HEK293 (cell line): Measurements from ENCODE around the gene MYBPH.
A peak's percentile ranks its signal among the peaks of the same experiment; 100 is the strongest.

Experiments
- BCL11B ChIP-seq: fragments of 450-650 bp; formaldehyde crosslinking; IDR thresholded peaks from 2 replicates; pipeline ENCODE4 v1.5.1; 2016; ENCODE audit warnings: low read depth, missing biosample characterization, missing genetic modification characterization
- HOXC10 ChIP-seq: sonication (generic); formaldehyde crosslinking; IDR thresholded peaks from 2 replicates; pipeline ENCODE4 v1.8.1; 2023; ENCODE audit warnings: mild to moderate bottlenecking, missing genetic modification reagents
- KLF16 ChIP-seq: fragments of 450-650 bp; formaldehyde crosslinking; IDR thresholded peaks from 2 replicates; pipeline ENCODE4 v1.5.1; 2017; ENCODE audit warnings: missing biosample characterization, missing genetic modification characterization
- OVOL3 ChIP-seq: fragments of 450-650 bp; formaldehyde crosslinking; IDR thresholded peaks from 2 replicates; pipeline ENCODE4 v1.5.1; 2016; ENCODE audit warnings: missing biosample characterization, missing genetic modification characterization
- PRDM1 ChIP-seq: fragments of 450-650 bp; formaldehyde crosslinking; IDR thresholded peaks from 2 replicates; pipeline ENCODE4; 2016; ENCODE audit warnings: missing biosample characterization, missing genetic modification characterization
- SCRT1 ChIP-seq: fragments of 450-650 bp; formaldehyde crosslinking; IDR thresholded peaks from 2 replicates; pipeline ENCODE4 v1.5.1; 2016; ENCODE audit warnings: missing biosample characterization, missing genetic modification characterization, borderline replicate concordance
- SETDB1 ChIP-seq: IDR thresholded peaks from one replicate; pipeline ENCODE4 v1.6.1; 2017; ENCODE audit warnings: mild to moderate bottlenecking, low read length, moderate library complexity, mixed read lengths; ENCODE audit not compliant: insufficient read length
- WT1 ChIP-seq: fragments of 450-650 bp; formaldehyde crosslinking; IDR thresholded peaks from 2 replicates; pipeline ENCODE4 v1.5.1; 2016; ENCODE audit warnings: missing biosample characterization, missing genetic modification characterization
- ZFHX2 ChIP-seq: fragments of 450-650 bp; formaldehyde crosslinking; conservative IDR thresholded peaks from 2 replicates; pipeline ENCODE4 v1.5.1; 2016; ENCODE audit warnings: missing biosample characterization, missing genetic modification characterization
- ZNF114 ChIP-seq: fragments of 450-650 bp; formaldehyde crosslinking; IDR thresholded peaks from 2 replicates; pipeline ENCODE4 v1.5.0; 2017; ENCODE audit warnings: missing biosample characterization, missing genetic modification characterization
- ZNF121 ChIP-seq: fragments of 450-650 bp; formaldehyde crosslinking; IDR thresholded peaks from 2 replicates; pipeline ENCODE4 v1.5.1; 2016; ENCODE audit warnings: missing biosample characterization, missing genetic modification characterization
- ZNF16 ChIP-seq: fragments of 450-650 bp; formaldehyde crosslinking; IDR thresholded peaks from 2 replicates; pipeline ENCODE4 v1.5.1; 2016; ENCODE audit warnings: low read depth, missing biosample characterization, missing genetic modification characterization
- ZNF211 ChIP-seq: fragments of 450-650 bp; formaldehyde crosslinking; IDR thresholded peaks from 2 replicates; pipeline ENCODE4 v1.5.1; 2016; ENCODE audit warnings: low read depth, missing biosample characterization, missing genetic modification characterization
- ZNF302 ChIP-seq: fragments of 450-650 bp; formaldehyde crosslinking; IDR thresholded peaks from 2 replicates; pipeline ENCODE4 v1.5.1; 2016; ENCODE audit warnings: missing biosample characterization, missing genetic modification characterization, low read depth
- ZNF433 ChIP-seq: fragments of 450-650 bp; formaldehyde crosslinking; IDR thresholded peaks from 2 replicates; pipeline ENCODE4 v1.5.1; 2016; ENCODE audit warnings: missing biosample characterization, missing genetic modification characterization, low read depth
- ZNF521 ChIP-seq: fragments of 450-650 bp; formaldehyde crosslinking; IDR thresholded peaks from 2 replicates; pipeline ENCODE4 v1.5.1; 2017; ENCODE audit warnings: missing biosample characterization, mild to moderate bottlenecking, missing genetic modification characterization
- ZNF544 ChIP-seq: fragments of 450-650 bp; formaldehyde crosslinking; IDR thresholded peaks from 2 replicates; pipeline ENCODE4 v1.5.0; 2017; ENCODE audit warnings: missing biosample characterization, missing genetic modification characterization
- ZNF571 ChIP-seq: fragments of 450-650 bp; formaldehyde crosslinking; IDR thresholded peaks from 2 replicates; pipeline ENCODE4 v1.5.0; 2017; ENCODE audit warnings: missing biosample characterization, missing genetic modification characterization
- ZNF610 ChIP-seq: fragments of 450-650 bp; formaldehyde crosslinking; IDR thresholded peaks from 2 replicates; pipeline ENCODE4 v1.5.1; 2016; ENCODE audit warnings: missing biosample characterization, missing genetic modification characterization, borderline replicate concordance
- ZNF626 ChIP-seq: fragments of 450-650 bp; sonication (Bioruptor Pico); formaldehyde crosslinking; IDR thresholded peaks from 2 replicates; pipeline ENCODE4 v1.5.1; 2018; ENCODE audit warnings: missing biosample characterization, missing genetic modification characterization, inconsistent platforms
- ZNF629 ChIP-seq: fragments of 450-650 bp; formaldehyde crosslinking; IDR thresholded peaks from 2 replicates; pipeline ENCODE4 v1.5.1; 2017; ENCODE audit warnings: missing biosample characterization, missing genetic modification characterization
- ZNF658 ChIP-seq: fragments of 450-650 bp; formaldehyde crosslinking; IDR thresholded peaks from 2 replicates; pipeline ENCODE4; 2016; ENCODE audit warnings: missing biosample characterization, missing genetic modification characterization
- ZNF677 ChIP-seq: fragments of 450-650 bp; IDR thresholded peaks from 2 replicates; pipeline ENCODE4 v1.5.0; 2018; ENCODE audit warnings: missing biosample characterization, mild to moderate bottlenecking, missing genetic modification characterization, moderate library complexity
- ZNF707 ChIP-seq: fragments of 450-650 bp; formaldehyde crosslinking; IDR thresholded peaks from 2 replicates; pipeline ENCODE4 v1.5.1; 2016; ENCODE audit warnings: missing biosample characterization, missing genetic modification characterization
- TF ChIP-seq, protein P1 (sequence below): fragments of 450-650 bp; formaldehyde crosslinking; IDR thresholded peaks from 2 replicates; pipeline ENCODE4 v1.5.0; 2017; ENCODE audit warnings: missing biosample characterization, missing genetic modification characterization, borderline replicate concordance
- TF ChIP-seq, protein P2 (sequence below): fragments of 450-650 bp; formaldehyde crosslinking; IDR thresholded peaks from 2 replicates; pipeline ENCODE4 v1.5.1; 2016; ENCODE audit warnings: missing biosample characterization, missing genetic modification characterization
- TF ChIP-seq, protein P3 (sequence below): fragments of 450-650 bp; formaldehyde crosslinking; conservative IDR thresholded peaks from 2 replicates; pipeline ENCODE4 v1.5.1; 2016; ENCODE audit warnings: low read depth, missing biosample characterization, missing genetic modification characterization
- TF ChIP-seq, protein P4 (sequence below): fragments of 450-650 bp; formaldehyde crosslinking; IDR thresholded peaks from 2 replicates; pipeline ENCODE4 v1.5.1; 2016; ENCODE audit warnings: missing biosample characterization, missing genetic modification characterization, borderline replicate concordance

MYBPH gene

DNA sequence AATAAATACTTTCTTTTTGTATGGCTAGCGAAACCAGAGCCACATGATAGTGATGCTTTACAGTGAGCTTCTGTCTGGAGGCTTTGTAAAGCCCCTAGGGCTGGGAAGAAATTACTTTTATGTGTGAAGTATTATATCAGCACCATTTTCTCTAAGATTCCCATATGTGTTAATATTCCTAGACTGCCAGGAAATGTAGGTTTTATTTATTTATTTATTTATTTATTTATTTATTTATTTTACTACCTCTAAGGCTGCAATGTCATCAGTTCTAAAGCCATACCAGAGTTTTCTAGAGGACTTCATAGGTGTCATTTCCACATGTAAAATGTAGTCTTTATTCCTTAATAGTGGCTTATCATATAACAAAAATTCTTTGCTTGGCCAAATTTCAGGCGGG is 15.3 kb upstream of the MYBPH start (continued):
- TF ChIP-seq, protein P1, sequence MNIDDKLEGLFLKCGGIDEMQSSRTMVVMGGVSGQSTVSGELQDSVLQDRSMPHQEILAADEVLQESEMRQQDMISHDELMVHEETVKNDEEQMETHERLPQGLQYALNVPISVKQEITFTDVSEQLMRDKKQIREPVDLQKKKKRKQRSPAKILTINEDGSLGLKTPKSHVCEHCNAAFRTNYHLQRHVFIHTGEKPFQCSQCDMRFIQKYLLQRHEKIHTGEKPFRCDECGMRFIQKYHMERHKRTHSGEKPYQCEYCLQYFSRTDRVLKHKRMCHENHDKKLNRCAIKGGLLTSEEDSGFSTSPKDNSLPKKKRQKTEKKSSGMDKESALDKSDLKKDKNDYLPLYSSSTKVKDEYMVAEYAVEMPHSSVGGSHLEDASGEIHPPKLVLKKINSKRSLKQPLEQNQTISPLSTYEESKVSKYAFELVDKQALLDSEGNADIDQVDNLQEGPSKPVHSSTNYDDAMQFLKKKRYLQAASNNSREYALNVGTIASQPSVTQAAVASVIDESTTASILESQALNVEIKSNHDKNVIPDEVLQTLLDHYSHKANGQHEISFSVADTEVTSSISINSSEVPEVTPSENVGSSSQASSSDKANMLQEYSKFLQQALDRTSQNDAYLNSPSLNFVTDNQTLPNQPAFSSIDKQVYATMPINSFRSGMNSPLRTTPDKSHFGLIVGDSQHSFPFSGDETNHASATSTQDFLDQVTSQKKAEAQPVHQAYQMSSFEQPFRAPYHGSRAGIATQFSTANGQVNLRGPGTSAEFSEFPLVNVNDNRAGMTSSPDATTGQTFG (tag by site-specific recombination), result no peak
- TF ChIP-seq OVOL3 (tag by site-specific recombination) (no peak), ZNF302 (tag by site-specific recombination) (0 out of 2 replicates have a peak, but pooled peaks have one; percentile 38), ZNF544 (no peak), ZNF626 (tag by site-specific recombination) (no peak), ZNF433 (peak; percentile 84), ZNF114 (tag by site-specific recombination) (no peak), ZNF658 (tag by site-specific recombination) (no peak), BCL11B (tag by site-specific recombination) (no peak), KLF16 (tag by site-specific recombination) (no peak), ZNF677 (tag by site-specific recombination) (no peak), ZNF521 (no peak), ZNF629 (tag by site-specific recombination) (peak; percentile 35; the same call in 1 of the 2 replicates), ZFHX2 (tag by site-specific recombination) (no peak), ZNF121 (tag by site-specific recombination) (no peak), ZNF707 (tag by site-specific recombination) (no peak), ZNF571 (no peak), ZNF16 (tag by site-specific recombination) (no peak), ZNF610 (tag by site-specific recombination) (no peak), SETDB1 (no peak), ZNF211 (tag by site-specific recombination) (no peak), WT1 (no peak), HOXC10 (no peak), PRDM1 (tag by site-specific recombination) (no peak), SCRT1 (tag by site-specific recombination) (no peak)
- TF ChIP-seq, protein P2, sequence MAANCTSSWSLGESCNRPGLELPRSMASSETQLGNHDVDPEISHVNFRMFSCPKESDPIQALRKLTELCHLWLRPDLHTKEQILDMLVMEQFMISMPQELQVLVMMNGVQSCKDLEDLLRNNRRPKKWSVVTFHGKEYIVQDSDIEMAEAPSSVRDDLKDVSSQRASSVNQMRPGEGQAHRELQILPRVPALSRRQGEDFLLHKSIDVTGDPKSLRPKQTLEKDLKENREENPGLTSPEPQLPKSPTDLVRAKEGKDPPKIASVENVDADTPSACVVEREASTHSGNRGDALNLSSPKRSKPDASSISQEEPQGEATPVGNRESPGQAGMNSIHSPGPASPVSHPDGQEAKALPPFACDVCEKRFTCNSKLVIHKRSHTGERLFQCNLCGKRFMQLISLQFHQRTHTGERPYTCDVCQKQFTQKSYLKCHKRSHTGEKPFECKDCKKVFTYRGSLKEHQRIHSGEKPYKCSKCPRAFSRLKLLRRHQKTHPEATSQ (tag by site-specific recombination), result no peak
- TF ChIP-seq, protein P3, sequence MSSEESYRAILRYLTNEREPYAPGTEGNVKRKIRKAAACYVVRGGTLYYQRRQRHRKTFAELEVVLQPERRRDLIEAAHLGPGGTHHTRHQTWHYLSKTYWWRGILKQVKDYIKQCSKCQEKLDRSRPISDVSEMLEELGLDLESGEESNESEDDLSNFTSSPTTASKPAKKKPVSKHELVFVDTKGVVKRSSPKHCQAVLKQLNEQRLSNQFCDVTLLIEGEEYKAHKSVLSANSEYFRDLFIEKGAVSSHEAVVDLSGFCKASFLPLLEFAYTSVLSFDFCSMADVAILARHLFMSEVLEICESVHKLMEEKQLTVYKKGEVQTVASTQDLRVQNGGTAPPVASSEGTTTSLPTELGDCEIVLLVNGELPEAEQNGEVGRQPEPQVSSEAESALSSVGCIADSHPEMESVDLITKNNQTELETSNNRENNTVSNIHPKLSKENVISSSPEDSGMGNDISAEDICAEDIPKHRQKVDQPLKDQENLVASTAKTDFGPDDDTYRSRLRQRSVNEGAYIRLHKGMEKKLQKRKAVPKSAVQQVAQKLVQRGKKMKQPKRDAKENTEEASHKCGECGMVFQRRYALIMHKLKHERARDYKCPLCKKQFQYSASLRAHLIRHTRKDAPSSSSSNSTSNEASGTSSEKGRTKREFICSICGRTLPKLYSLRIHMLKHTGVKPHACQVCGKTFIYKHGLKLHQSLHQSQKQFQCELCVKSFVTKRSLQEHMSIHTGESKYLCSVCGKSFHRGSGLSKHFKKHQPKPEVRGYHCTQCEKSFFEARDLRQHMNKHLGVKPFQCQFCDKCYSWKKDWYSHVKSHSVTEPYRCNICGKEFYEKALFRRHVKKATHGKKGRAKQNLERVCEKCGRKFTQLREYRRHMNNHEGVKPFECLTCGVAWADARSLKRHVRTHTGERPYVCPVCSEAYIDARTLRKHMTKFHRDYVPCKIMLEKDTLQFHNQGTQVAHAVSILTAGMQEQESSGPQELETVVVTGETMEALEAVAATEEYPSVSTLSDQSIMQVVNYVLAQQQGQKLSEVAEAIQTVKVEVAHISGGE (tag by site-specific recombination), result peak; percentile 77
- TF ChIP-seq, protein P4, sequence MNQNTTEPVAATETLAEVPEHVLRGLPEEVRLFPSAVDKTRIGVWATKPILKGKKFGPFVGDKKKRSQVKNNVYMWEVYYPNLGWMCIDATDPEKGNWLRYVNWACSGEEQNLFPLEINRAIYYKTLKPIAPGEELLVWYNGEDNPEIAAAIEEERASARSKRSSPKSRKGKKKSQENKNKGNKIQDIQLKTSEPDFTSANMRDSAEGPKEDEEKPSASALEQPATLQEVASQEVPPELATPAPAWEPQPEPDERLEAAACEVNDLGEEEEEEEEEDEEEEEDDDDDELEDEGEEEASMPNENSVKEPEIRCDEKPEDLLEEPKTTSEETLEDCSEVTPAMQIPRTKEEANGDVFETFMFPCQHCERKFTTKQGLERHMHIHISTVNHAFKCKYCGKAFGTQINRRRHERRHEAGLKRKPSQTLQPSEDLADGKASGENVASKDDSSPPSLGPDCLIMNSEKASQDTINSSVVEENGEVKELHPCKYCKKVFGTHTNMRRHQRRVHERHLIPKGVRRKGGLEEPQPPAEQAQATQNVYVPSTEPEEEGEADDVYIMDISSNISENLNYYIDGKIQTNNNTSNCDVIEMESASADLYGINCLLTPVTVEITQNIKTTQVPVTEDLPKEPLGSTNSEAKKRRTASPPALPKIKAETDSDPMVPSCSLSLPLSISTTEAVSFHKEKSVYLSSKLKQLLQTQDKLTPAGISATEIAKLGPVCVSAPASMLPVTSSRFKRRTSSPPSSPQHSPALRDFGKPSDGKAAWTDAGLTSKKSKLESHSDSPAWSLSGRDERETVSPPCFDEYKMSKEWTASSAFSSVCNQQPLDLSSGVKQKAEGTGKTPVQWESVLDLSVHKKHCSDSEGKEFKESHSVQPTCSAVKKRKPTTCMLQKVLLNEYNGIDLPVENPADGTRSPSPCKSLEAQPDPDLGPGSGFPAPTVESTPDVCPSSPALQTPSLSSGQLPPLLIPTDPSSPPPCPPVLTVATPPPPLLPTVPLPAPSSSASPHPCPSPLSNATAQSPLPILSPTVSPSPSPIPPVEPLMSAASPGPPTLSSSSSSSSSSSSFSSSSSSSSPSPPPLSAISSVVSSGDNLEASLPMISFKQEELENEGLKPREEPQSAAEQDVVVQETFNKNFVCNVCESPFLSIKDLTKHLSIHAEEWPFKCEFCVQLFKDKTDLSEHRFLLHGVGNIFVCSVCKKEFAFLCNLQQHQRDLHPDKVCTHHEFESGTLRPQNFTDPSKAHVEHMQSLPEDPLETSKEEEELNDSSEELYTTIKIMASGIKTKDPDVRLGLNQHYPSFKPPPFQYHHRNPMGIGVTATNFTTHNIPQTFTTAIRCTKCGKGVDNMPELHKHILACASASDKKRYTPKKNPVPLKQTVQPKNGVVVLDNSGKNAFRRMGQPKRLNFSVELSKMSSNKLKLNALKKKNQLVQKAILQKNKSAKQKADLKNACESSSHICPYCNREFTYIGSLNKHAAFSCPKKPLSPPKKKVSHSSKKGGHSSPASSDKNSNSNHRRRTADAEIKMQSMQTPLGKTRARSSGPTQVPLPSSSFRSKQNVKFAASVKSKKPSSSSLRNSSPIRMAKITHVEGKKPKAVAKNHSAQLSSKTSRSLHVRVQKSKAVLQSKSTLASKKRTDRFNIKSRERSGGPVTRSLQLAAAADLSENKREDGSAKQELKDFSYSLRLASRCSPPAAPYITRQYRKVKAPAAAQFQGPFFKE (tag by site-specific recombination), result no peak
